DMS53 treated with DMSO at 0.1 percent for 48 hours (cell line): ENCODE measurements around the gene FAM163B.
"Not testable (repeated sequence)": the region's sequence is repeated elsewhere in the genome, so short reads cannot be mapped to it uniquely, and the experiment has no call there.

Source experiments
- DNase-seq: peaks from one replicate; lab custom pipeline; 2025; ENCODE audit not compliant: unreplicated experiment; lab: John Stamatoyannopoulos, UW

The FAM163B gene

DNA sequence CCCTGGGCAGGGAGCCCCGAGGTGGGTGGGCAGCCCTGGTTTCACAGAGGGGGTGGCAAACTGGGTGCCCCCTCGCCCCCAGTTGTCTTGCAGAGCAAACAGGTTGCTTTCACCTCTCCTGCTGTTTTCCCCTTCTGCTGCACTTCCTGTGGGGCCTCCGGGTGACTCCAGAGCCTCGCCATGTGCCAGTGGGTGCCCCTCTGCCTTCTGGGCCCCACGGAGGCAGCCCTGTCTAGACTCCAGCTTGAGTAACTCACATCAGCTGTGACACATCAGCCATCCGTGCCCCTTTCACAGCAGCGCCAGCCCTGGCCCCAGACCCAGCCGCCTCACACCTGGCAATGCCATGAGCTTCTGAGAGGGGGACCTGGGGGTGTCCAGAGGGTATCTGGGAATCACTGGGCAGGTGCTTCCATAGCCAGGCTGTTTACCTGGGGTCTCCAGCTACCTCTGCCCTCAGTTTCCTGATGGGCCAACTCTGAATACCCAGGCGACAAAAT, 37.7 kb downstream of the FAM163B start:
- no peak for DNase-seq

GRCh38 chr9:133570691-133571080, 38.5 kb downstream of the FAM163B start:
- DNase-seq: no peak

DNA sequence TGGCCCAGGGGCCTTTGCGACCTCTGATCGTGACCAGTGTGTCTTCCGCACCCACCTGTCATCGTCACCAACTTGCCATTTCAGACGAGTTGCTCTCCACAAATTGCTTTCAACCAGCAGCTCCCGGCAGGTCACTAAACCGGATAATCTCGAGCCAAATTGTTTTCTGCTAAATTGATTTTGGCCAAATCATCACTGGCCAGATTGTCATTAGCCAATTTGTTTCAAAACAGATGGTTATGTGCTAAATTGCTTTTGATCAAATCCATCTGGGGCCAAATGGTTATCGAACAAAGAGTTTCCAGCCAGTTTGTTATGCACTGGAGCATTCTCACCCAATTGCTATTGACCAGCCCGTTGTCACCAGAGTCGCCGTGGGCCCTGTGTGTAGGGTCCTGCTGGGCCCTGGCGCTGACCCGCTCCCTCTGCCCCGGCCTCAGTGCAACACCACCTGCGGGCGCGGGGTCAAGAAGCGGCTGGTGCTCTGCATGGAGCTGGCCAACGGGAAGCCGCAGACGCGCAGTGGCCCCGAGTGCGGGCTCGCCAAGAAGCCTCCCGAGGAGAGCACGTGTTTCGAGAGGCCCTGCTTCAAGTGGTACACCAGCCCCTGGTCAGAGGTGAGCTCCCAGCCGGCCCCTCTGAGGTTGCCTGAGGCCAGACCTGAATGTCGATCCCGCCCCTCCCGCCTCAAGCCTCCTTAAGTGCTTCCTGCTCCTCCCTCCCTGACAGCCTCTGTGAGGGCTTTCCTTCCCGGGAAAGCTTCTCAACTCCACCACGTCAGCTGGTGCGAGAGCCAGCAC, 39.1 kb downstream of the FAM163B start:
- DNase-seq: no peak

DNA sequence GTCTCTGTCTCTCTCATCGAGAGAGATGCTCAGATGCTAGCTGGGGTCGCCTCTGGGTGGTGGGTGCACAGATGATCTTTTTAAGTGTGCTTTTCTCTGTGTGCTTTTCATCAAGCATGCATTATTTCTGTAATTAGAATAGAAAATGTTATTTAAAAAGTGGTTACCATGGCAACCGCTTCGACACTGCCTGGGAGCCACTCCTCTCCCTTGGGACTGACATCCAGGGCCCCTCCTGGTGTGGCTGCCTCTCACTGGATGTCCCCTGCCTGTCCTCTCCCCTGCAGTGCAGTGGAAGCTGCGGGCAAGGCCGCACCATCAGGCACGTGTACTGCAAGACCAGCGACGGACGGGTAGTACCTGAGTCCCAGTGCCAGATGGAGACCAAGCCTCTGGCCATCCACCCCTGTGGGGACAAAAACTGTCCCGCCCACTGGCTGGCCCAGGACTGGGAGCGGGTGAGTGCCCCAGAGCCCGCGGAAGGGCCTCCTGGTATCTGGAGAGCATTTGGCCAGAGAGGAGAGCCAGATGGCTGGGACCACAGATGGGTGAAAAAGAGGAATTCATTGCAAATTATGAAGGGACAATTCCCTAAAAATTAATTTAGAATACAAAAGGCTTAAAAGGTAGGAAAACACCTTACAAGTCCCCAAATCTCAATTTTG, 39.9 kb downstream of the FAM163B start:
- DNase-seq: no peak

- no peak for DNase-seq
Measured at GRCh38 chr9:133568186-133568585, 41.0 kb downstream of the FAM163B start.

DNA sequence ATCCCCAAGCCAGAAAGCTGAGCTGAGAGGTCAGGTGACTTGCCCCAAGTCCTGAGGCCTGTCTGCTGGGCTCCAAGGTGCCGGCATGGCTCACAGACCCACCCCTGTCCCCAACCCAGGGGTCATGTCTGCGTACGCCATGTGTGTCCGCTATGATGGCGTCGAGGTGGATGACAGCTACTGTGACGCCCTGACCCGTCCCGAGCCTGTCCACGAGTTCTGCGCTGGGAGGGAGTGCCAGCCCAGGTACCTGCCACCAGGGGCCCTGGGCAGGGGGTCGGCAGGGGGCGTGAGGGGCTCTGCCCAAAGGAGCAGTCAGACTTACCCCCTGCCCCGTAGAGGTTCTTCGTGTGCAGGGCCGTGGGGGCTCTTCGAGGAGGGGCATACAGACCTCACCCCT, 42.4 kb downstream of the FAM163B start:
- no peak for DNase-seq

DNA sequence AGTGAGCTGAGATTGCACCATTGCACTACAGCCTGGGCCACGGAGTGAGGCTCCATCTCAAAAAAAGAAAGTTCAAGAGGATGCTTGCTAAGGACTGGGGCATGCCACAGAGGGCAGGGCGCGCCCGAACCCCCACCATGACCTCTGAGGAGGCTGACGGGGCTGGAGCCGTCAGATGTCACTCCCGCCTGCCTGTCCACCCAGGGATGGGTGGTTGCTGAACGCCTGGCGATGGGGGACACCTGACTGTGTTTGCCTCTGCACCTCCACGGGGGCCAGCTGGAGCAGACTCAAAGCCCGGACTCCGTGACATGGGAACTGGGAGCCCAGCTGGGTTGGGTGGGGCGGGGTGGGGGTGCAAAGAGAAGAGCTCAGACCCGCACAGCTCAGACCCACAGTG, 42.8 kb downstream of the FAM163B start:
- DNase-seq: no peak

DNA sequence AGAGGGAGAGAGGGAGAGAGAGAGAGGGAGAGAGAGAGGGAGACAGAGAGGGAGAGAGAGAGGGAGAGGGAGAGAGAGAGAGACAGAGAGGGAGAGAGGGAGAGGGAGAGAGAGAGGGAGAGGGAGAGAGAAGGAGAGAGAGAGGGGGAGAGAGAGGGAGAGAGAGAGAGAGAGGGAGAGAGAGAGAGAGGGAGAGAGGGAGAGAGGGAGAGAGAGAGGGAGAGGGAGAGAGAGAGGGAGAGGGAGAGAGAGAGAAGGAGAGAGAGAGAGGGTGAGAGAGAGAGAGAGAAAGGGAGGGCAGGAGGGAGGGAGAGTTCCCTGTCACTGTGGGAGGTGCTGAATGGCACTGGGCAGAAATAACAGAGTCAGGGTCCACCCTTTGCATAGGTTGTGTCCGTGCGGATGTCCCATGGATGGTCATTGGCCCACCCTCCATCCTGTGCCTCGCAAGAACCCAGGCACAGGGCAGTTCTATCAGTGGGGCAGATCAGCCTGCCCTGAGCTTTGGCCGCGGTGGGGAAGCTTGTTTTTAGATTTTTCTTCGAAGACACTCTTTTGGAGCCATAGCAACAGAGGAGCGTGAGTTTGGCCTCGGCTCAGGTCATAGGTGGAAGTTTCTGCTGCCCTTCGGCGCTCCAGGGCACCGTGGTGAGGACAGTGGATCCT, 44.6 kb downstream of the FAM163B start:
- no peak for DNase-seq

GRCh38 chr9:133563814-133564213, 45.4 kb downstream of the FAM163B start:
- not testable (repeated sequence) for DNase-seq

DNA sequence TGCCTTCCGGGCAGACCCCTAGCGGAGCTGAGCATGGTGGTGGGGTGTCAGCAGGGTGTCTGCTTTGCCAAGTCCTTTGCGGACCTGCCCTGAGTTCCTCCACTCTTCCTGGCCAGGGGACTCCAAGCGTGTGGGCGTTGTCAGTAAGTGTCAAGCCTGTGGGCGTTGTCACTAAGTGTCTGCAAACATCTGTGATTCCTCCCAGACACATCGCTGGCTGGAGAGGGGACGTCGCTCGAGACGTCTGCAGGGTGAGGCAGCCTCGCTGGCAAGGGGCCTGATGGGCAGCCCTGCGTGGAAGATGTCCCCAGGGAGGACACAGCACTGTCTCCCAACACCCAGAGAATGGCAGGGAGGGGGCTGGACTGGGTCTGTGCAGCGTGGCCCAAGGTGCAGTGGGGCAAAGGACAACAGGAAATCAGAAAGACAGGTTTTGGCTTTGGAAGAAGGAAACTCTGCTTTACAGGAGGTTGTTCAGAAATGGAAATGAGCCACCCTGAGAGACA, 45.8 kb downstream of the FAM163B start:
- no peak for DNase-seq

DNA sequence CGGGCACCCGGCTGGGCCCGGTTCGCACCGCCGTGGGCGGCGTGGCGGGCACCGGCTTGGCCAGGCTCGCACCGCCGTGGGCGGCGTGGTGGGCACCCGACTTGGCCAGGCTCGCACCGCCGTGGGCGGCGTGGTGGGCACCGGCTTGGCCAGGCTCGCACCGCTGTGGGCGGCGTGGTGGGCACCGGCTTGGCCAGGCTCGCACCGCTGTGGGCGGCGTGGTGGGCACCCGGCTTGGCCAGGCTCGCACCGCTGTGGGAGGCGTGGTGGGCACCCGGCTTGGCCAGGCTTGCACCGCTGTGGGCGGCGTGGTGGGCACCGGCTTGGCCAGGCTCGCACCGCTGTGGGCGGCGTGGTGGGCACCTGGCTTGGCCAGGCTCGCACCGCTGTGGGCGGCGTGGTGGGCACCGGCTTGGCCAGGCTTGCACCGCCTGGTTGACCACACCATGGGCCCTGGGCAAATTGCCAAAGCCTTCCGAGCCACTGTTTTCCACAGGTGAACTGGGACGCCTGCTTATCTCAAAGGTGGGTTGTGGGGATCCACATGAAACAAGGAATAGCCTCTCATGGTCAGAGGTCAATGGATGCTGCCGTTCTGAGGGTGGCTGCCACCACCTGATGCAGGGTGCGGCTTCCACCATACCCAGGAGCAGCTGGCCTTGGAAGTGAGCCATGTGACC, 46.4 kb downstream of the FAM163B start:
- DNase-seq: no peak

DNA sequence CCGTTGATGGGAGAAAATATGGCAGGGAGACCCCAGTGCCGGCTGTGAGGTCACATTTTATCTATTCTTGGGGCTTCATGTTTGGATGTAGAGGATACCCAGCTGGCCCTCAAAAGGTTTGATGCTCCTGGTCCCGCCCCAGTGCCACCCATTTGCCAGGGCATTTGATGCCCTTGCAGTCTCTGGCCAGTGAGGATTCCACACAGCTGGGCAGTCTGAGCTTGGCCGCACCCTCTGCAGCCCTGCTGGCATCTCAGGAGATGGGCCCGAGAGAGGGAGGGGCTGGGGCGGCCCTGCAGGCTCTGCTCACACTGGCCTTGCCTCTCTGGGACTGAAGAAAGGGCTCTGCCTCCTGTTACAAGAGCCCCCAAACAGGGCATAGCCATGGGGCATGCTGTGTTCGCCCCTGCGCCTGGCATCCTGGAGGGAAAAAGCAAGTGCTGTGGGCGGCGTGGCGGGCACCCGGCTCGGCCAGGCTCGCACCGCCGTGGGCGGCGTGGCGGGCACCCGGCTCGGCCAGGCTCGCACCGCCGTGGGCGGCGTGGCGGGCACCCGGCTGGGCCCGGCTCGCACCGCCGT, 47.1 kb downstream of the FAM163B start:
- no peak for DNase-seq

GRCh38 chr9:133560944-133561343, 48.2 kb downstream of the FAM163B start:
- no peak for DNase-seq

DNA sequence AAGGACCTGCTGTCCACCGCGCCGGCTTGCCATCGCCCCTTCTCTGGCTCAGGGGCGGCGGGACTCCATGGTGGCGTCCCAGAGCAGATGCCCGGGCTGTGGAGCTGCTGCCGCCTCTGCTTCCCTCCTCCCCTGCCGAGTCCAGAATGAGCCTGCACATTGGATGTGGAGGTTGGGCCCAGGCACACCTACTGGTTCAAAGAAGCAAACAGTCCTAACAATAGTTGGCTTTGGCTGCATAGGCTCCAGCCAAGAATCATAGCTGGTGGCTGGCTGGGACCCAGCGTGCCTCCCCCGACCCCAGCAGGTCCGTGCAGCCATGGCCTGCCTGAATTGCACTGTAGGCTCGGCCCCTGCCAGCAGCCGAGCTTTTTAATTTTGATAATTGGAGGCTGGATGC, 48.9 kb downstream of the FAM163B start:
- DNase-seq: no peak

- DNase-seq: no peak
Measured at GRCh38 chr9:133558191-133559126, 50.7 kb downstream of the FAM163B start.

DNA sequence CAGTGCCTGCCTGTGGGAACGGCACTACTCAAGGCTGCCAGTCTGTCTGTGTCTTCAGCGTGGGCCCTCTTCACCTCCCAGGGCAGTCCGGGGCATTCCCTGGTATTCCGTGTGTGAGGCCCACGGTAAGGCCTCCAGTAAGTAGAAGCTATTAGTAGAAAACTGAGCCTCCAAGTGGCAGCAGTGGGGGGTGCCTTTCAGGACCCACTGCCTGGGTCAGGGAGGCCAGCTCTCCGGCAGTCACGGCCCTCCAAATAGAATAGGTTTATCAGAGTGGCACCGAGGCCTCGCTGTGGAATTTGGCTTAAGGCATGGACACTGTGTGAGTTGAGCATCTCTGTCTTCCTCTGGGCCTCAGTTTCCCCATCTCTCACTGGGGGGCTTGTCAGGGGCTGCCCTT, 51.6 kb downstream of the FAM163B start:
- DNase-seq: no peak

DNA sequence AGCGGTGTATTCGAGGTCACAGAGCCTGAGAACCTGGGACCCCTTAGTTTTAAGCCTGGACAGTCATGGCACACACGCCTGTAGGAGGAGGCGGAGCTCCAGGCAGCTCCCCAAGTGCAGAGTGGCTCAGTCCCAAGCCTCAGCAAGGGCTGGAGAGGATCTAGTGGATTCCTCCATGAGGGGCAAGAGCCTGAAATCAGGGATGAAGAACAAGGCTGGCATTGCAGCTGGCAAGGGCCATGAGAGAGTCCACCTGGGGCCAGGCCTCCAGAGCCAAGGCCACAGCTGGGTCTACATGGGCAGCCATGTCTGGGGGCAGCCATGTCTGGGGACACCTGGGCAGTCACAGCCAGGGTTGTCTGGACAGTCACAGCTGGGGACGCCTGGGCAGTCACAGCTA, 52.8 kb downstream of the FAM163B start:
- no peak for DNase-seq

- DNase-seq: no peak
Measured at GRCh38 chr9:133554729-133555128, 54.5 kb downstream of the FAM163B start.

GRCh38 chr9:133553973-133554713, 55.0 kb downstream of the FAM163B start:
- no peak for DNase-seq
